Measurements from ENCODE around the gene TPO. TPM values are rescaled to one million over a fixed set of nuclear protein-coding genes. Genes with fewer than 3 reads are reported as not detected.

Gene TPO
- total RNA-seq, 2 experiments from 2014 or later = not detected

DNA sequence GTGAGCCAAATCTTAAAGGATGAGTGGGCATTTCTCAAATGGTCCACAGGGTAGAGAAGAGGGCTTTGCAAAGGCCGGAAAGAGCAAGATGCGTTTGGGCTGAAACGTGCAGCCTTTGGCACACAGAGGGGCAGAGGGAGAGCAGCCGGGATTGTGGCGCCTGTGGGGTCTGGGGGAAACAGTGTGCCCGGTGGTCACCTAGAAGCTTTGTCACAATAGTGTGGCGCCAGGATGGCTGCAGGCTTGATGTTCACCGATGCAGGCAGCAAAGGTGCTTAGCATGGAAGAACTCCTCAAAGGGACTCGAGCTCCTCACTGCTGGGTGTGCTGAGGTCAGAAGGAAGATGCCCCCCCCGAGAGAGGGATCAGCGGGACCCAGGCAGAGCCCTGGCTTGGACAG, 23.8 kb downstream of the TPO start:
- Mint-ChIP-seq H3K36me3 (no peaks in the 10 kb centered on the region), H3K9me3 (peaks cover 2% of the 10 kb centered on the region), H3K4me3 (no peak overlapping the region), H3K27ac (no peak overlapping the region), H3K27me3 (no peaks in the 10 kb centered on the region), H3K4me1 (ENCODE audit: low read depth) (no peaks in the 10 kb centered on the region)
- ChIA-PET CTCF (no interaction called here), POLR2A (no interaction called here)
- intact Hi-C loops (cut with micrococcal nuclease) = no loop called here
- DNase-seq = no peak

GRCh38 chr2:1437537-1437936, 24.3 kb downstream of the TPO start:
- ChIA-PET CTCF (no interaction called here), POLR2A (no interaction called here)
- H3K4me3 Mint-ChIP-seq = no peak overlapping the region
- DNase-seq = no peak
- no peak overlapping the region for H3K27ac Mint-ChIP-seq
- no peaks in the 10 kb centered on the region for H3K36me3 Mint-ChIP-seq
- no peaks in the 10 kb centered on the region for H3K27me3 Mint-ChIP-seq
- intact Hi-C loops (cut with micrococcal nuclease) = no loop called here
- peaks cover 4% of the 10 kb centered on the region for H3K9me3 Mint-ChIP-seq
- no peaks in the 10 kb centered on the region for H3K4me1 Mint-ChIP-seq (ENCODE audit: low read depth)

- Mint-ChIP-seq H3K27me3 (no peaks in the 10 kb centered on the region), H3K36me3 (no peaks in the 10 kb centered on the region), H3K4me1 (ENCODE audit: low read depth) (no peaks in the 10 kb centered on the region), H3K9me3 (peaks cover 4% of the 10 kb centered on the region), H3K27ac (no peak overlapping the region), H3K4me3 (no peak overlapping the region)
- intact Hi-C loops (cut with micrococcal nuclease) = no loop called here
- ChIA-PET POLR2A (no interaction called here), CTCF (no interaction called here)
- no peak for DNase-seq
These were observed 25.7 kb downstream of the TPO start for GRCh38 chr2:1438972-1439371.

GRCh38 chr2:1440581-1440980, 27.3 kb downstream of the TPO start:
- no peak overlapping the region for H3K4me3 Mint-ChIP-seq
- CTCF ChIA-PET = no interaction called here
- no peak overlapping the region for H3K27ac Mint-ChIP-seq
- H3K36me3 Mint-ChIP-seq = no peaks in the 10 kb centered on the region
- H3K27me3 Mint-ChIP-seq = no peaks in the 10 kb centered on the region
- no peaks in the 10 kb centered on the region for H3K4me1 Mint-ChIP-seq (ENCODE audit: low read depth)
- intact Hi-C loops (cut with micrococcal nuclease) = no loop called here
- no peak for DNase-seq
- H3K9me3 Mint-ChIP-seq = peaks cover 4% of the 10 kb centered on the region
- POLR2A ChIA-PET = no interaction called here

- ChIA-PET CTCF (no interaction called here), POLR2A (no interaction called here)
- H3K4me3 Mint-ChIP-seq = no peak overlapping the region
- no peak for DNase-seq
- intact Hi-C loops (cut with micrococcal nuclease) = no loop called here
- H3K9me3 Mint-ChIP-seq = peaks cover 4% of the 10 kb centered on the region
- H3K4me1 Mint-ChIP-seq (ENCODE audit: low read depth) = no peaks in the 10 kb centered on the region
- H3K27me3 Mint-ChIP-seq = peaks cover 6% of the 10 kb centered on the region
- H3K27ac Mint-ChIP-seq = no peak overlapping the region
- H3K36me3 Mint-ChIP-seq = no peaks in the 10 kb centered on the region
These were observed 33.0 kb downstream of the TPO start for GRCh38 chr2:1446301-1446700.

- Mint-ChIP-seq H3K4me3 (no peak overlapping the region), H3K9me3 (no peaks in the 10 kb centered on the region), H3K27me3 (peaks cover 8% of the 10 kb centered on the region), H3K27ac (no peak overlapping the region), H3K36me3 (no peaks in the 10 kb centered on the region), H3K4me1 (ENCODE audit: low read depth) (no peaks in the 10 kb centered on the region)
- POLR2A ChIA-PET = no interaction called here
- no peak for DNase-seq
- CTCF ChIA-PET = no interaction called here
- intact Hi-C loops (cut with micrococcal nuclease) = no loop called here
These were observed 34.7 kb downstream of the TPO start for GRCh38 chr2:1448009-1448408.

DNA sequence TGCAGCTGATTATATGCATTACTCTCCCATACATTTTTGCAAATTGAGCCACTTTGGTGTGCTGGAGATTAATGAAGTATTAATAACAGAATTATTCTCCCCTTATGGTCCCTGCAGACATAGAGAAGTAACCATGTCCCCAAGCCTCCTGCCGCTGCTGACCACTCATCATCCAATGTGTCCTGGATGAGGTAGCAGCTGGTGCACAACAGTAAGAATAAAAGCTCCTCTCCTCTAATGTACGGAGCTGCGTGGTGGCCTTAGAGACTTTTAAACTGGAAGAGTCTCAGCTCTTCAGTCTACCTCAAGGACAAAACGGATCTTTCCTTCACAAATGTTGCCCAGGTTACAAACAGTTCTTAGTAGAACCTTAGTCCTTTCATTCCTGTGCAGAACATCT, 37.7 kb downstream of the TPO start:
- H3K36me3 Mint-ChIP-seq = no peaks in the 10 kb centered on the region
- CTCF ChIA-PET = no interaction called here
- intact Hi-C loops (cut with micrococcal nuclease) = no loop called here

GRCh38 chr2:1451422-1451821, 38.2 kb downstream of the TPO start:
- H3K4me3 Mint-ChIP-seq = no peak overlapping the region
- H3K9me3 Mint-ChIP-seq = no peaks in the 10 kb centered on the region
- no peak overlapping the region for H3K27ac Mint-ChIP-seq
- no peaks in the 10 kb centered on the region for H3K4me1 Mint-ChIP-seq (ENCODE audit: low read depth)
- peaks cover 8% of the 10 kb centered on the region for H3K27me3 Mint-ChIP-seq
- DNase-seq = no peak
- POLR2A ChIA-PET = no interaction called here
- CTCF ChIA-PET = no interaction called here
- intact Hi-C loops (cut with micrococcal nuclease) = no loop called here
- H3K36me3 Mint-ChIP-seq = no peaks in the 10 kb centered on the region

More for the DNA sequence above, 37.7 kb downstream of the TPO start:
- Mint-ChIP-seq H3K27ac (no peak overlapping the region), H3K4me1 (ENCODE audit: low read depth) (no peaks in the 10 kb centered on the region), H3K4me3 (no peak overlapping the region), H3K9me3 (no peaks in the 10 kb centered on the region), H3K27me3 (peaks cover 8% of the 10 kb centered on the region)
- DNase-seq = no peak
- POLR2A ChIA-PET = no interaction called here

DNA sequence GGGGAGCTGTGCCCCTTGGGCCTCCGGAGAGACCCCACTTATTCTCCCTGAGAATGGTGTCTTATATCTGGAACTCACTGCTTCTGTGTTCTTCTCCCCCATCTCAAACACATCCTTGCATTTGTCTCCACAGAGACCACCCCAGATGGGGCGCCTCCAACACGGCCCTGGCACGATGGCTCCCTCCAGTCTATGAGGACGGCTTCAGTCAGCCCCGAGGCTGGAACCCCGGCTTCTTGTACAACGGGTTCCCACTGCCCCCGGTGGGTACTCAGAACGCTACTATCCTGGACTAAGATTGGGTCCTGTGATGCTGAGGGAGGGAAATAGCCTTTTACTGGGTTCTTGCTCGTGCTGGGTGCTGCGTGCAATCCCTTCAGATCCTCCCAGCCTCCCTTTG, 40.3 kb downstream of the TPO start:
- Mint-ChIP-seq H3K36me3 (no peaks in the 10 kb centered on the region), H3K27me3 (peaks cover 6% of the 10 kb centered on the region), H3K27ac (no peak overlapping the region), H3K4me1 (ENCODE audit: low read depth) (no peaks in the 10 kb centered on the region), H3K9me3 (peaks cover 2% of the 10 kb centered on the region), H3K4me3 (no peak overlapping the region)
- intact Hi-C loops (cut with micrococcal nuclease) = no loop called here
- ChIA-PET POLR2A (no interaction called here), CTCF (no interaction called here)
- DNase-seq = no peak

DNA sequence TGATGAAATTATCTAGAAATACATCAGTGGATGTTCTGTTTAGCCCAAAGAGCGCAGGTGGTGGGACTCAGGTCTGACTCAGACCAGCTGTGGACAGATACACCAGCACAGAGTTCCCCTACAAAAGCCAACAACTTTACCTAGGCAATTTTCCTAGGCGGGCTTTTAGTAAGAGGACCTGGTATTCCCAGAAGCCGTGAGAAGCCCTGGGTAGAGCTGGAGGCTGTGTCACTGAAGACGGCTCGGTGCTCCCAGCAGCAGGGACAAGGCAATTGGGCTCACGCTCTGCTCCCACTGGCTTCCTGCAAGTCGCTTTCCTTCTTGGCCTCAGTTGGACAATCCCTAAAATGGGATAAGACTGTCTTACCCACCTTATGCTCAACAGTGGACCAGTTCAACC, 41.1 kb downstream of the TPO start:
- CTCF ChIA-PET = no interaction called here
- DNase-seq = no peak
- Mint-ChIP-seq H3K27ac (no peak overlapping the region), H3K27me3 (peaks cover 6% of the 10 kb centered on the region), H3K4me3 (no peak overlapping the region), H3K4me1 (ENCODE audit: low read depth) (no peaks in the 10 kb centered on the region), H3K36me3 (no peaks in the 10 kb centered on the region), H3K9me3 (peaks cover 2% of the 10 kb centered on the region)
- POLR2A ChIA-PET = no interaction called here
- intact Hi-C loops (cut with micrococcal nuclease) = no loop called here

- Mint-ChIP-seq H3K9me3 (peaks cover 2% of the 10 kb centered on the region), H3K27me3 (peaks cover 6% of the 10 kb centered on the region), H3K27ac (no peak overlapping the region), H3K36me3 (no peaks in the 10 kb centered on the region), H3K4me3 (no peak overlapping the region), H3K4me1 (ENCODE audit: low read depth) (no peaks in the 10 kb centered on the region)
- no peak for DNase-seq
- intact Hi-C loops (cut with micrococcal nuclease) = no loop called here
- ChIA-PET CTCF (no interaction called here), POLR2A (no interaction called here)
These were observed 42.2 kb downstream of the TPO start for GRCh38 chr2:1455466-1455865.

DNA sequence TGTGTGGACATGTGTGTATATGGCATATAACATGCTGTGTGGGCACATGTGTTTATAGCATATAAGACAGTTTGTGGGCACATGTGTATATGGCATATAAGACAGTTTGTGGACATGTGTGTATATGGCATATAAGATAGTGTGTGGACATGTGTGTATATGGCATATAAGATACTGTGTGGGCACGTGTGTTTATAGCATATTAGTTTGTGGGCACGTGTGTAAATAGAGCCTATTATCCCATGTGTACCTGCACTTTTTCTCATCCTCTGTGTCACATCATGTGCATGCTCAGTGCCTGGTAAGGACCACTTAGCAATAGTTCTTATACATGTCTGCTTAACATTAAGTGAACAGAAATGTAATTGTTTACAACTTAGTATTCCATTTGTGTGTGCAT, 45.2 kb downstream of the TPO start:
- ChIA-PET CTCF (no interaction called here), POLR2A (no interaction called here)
- Mint-ChIP-seq H3K4me1 (ENCODE audit: low read depth) (no peaks in the 10 kb centered on the region), H3K4me3 (no peak overlapping the region), H3K27ac (no peak overlapping the region), H3K27me3 (no peaks in the 10 kb centered on the region), H3K36me3 (no peaks in the 10 kb centered on the region), H3K9me3 (peaks cover 2% of the 10 kb centered on the region)
- no peak for DNase-seq
- intact Hi-C loops (cut with micrococcal nuclease) = no loop called here

DNA sequence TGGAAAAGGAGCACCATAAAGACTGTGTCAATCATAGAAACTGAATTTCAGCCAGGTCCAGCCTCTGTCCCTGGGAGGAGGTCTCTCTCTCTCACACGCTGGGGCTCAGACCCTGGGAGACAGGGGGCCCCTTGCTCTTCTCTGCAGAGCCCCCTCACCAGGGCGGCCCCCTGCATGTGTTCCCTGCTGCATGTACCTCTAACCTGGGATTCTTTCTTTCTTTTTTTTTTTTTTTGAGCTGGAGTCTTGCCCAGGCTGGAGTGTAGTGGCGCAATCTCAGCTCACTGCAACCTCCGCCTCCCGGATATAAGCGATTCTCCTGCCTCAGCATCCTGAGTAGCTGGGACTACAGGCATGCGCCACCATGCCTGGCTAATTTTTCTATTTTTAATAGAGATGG, 46.5 kb downstream of the TPO start:
- no peak for DNase-seq
- no peaks in the 10 kb centered on the region for H3K4me1 Mint-ChIP-seq (ENCODE audit: low read depth)
- H3K36me3 Mint-ChIP-seq = no peaks in the 10 kb centered on the region
- no peak overlapping the region for H3K4me3 Mint-ChIP-seq
- ChIA-PET POLR2A (no interaction called here), CTCF (no interaction called here)
- peaks cover 2% of the 10 kb centered on the region for H3K9me3 Mint-ChIP-seq
- intact Hi-C loops (cut with micrococcal nuclease) = no loop called here
- no peak overlapping the region for H3K27ac Mint-ChIP-seq
- H3K27me3 Mint-ChIP-seq = no peaks in the 10 kb centered on the region

DNA sequence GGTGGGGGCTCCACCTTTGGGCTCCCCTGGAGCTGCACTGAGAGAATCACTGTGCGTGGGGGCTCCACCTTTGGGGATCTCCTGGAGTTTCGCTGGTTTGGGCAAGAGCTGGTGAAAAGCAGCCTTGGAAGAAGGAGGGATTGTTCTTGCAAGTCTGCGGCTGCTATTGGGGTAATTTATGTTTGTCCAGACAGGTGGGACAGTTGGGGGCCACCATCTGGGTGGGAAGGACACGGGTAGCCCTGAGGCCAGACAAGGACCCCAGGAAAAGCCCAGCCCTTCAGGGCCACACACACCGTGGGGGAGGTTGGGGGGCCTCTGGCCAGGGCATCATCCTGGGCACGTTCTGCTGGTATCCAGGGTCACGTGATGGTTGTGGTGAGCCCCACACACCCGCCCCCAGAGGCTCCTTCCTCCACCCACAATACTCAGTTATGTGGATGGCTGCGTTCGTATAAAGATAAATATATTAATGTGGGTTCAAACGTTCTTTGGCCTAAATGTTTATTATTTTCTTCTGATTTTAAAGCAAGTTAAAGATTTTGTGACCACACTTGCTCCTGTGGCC, 47.7 kb downstream of the TPO start:
- Mint-ChIP-seq H3K27me3 (no peaks in the 10 kb centered on the region), H3K4me1 (ENCODE audit: low read depth) (no peaks in the 10 kb centered on the region), H3K9me3 (peaks cover 2% of the 10 kb centered on the region), H3K27ac (no peak overlapping the region), H3K4me3 (no peak overlapping the region), H3K36me3 (no peaks in the 10 kb centered on the region)
- CTCF ChIA-PET = no interaction called here
- POLR2A ChIA-PET = no interaction called here
- intact Hi-C loops (cut with micrococcal nuclease) = no loop called here
- DNase-seq = no peak
